Hindlimb muscle (tissue), 1 donor: ENCODE data around the gene HOMER3. TPM values are rescaled to one million over a fixed set of nuclear protein-coding genes. Genes with fewer than 3 reads are reported as not detected.

ENCODE experiments used
- DNase-seq: peaks from one replicate; pipeline ENCODE4 v3.0.0-alpha.2; 2013
- polyA plus RNA-seq: library from polyadenylated mRNA; unstranded; fragments of 120-200 nt; gene quantifications from one replicate; pipeline ENCODE4 v1.2.1, GENCODE V29; 2013; ENCODE audit not compliant: insufficient read length

The HOMER3 gene
- polyA plus RNA-seq: 80.1 TPM

DNA sequence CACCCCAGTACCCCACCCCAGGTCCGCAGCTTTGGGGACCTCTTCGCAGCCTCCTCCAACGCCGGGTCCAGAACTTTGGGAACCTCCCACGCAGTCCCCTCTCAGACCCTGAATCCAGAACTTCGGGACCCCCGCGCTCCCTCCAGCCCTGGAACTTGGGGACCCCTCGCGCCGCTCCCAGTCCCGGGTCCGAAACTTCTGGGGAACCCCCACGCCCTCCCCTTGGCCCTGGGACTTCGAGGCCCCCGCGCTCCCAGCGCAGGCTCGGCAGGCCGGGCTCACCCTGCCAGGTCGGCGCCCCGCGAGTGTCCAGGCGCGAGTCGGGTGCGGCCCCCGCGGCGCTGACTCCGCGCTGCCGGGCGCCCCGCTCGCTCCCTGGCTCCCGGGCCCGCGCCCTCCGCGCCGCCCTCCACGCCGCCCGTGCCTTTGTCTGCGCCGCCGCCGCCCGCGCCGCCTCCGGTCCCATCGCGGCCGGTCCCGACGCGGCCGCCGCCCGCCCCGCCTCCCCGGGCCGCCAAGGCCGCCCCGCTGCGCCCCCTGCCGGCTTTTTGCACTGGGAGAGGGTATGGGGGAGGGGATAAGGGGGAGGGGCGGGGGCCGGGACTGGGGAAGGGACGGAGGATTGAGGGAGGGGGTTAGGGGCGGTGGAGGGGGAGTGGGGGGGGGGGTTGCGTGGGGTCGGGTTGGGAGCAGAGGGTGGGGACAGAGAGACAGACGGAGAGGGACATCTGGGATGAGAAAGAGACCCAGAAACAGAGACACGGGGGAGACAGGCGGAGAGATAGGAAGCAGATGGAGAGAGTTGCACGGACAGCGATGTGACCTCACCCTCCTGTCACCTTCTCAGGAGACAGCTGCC, at the start of gene HOMER3:
Gene HOMER3, minus strand, starts transcription at position 449 of the 859 bp plus-strand sequence. CDS start 2,235 bp downstream, outside the sequence.
- DNase-seq: peak; percentile 83

DNA sequence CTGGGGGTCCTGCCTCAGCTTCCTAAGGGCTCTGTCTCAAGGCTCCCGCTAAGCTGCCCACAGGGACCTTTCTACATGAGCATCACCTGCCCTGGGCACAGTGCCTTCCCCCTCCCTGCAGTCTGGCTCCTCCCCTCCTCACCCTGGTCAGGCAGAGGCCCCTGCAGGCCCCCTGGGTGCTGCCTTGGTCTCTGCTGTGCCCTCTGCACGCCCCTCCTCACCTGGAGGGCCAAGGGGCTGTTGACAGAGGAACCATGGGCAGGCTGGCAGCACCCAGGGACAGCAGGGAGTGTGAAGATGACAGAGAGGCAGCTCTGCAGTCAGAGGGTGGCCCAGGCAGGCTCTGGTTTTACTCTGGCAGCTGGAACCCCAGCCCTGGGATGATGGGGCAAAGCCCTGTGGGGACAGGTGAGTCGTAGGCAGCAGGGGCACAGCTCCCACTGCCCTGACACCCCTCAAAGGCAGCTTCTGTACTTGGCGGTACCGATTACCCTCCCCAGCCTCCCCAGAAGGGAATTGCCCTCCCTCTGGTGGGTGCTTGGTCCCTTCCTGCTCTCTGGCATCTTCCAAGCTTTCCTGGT, 49.2 kb upstream of the HOMER3 start:
- DNase-seq: no peak

DNA sequence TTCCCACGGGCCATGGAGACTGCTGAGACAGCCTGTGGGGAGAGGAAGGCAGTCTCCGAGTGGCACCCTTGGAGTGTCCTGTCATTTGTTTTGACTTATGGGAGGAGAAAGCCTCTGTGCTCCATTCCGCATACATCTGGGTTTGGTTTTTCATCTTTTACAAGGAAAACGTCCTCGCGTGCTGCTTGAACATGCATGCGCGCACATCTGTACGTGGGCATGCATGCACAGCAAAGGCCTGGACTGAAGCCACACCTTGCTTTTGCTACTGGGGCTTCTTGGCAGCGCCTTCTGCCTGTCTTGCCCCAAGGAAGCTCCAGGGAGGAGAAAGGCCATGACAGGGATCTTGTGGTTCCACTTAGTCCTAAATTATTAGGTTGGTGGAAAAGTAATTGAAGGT, 48.3 kb upstream of the HOMER3 start:
- no peak for DNase-seq

DNA sequence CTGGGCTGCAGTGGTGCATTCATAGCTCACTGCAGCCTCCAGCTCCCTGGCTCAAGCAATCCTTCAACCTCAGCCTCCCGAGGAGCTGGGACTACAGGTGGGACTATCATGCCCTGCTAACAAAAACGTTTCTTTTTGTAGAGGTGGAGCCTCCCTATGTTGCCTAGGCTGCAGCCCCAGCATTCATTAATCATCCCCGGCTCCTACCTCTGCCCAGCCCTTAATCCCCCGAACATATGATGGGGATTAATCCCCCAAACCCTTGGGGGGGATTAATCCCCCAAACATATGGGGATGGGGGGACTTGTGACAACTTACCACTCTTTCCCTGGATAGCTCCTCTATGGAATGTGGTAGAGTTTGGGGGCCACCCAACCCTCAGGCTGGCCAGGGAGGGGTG, 46.4 kb upstream of the HOMER3 start:
- DNase-seq: no peak

DNA sequence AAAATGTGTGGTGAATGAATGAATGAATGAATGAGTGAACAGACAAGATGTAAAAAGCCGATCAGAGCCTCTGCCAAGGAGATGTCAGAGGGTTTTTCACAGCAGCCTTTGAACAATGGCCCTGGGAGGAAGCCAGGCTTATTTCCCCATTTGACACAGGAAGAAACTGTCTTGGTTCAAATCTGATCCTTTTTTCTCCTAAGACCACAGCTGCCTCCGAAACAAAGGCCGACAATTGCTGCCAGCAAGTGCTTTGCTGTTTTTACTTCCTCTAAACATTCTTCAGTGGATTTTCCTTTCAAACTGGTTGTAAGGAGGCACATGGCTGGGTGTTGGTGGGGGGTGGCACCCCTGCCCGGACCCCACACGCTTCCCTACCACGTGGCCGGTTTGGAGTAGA, 44.2 kb upstream of the HOMER3 start:
- DNase-seq: peak; percentile 23

DNA sequence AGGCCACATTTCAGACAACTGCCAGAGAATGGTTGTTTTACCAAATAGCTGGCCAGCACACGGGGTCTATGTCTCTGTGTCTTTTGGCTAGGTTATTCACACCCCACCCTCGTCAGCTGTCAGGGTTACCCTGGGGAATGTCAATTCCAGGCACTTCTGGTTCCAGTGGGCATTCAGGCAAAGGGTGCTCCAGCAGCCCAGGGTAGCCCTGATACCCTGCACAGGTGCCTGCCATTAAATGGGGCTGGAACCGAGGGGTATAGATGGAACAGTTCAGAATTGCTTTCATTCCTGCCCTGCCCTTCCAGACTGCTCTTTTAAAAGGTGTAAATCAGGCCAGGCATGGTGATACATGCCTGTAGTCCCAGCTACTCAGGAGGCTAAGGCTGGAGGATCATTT, 43.2 kb upstream of the HOMER3 start:
- DNase-seq: no peak

DNA sequence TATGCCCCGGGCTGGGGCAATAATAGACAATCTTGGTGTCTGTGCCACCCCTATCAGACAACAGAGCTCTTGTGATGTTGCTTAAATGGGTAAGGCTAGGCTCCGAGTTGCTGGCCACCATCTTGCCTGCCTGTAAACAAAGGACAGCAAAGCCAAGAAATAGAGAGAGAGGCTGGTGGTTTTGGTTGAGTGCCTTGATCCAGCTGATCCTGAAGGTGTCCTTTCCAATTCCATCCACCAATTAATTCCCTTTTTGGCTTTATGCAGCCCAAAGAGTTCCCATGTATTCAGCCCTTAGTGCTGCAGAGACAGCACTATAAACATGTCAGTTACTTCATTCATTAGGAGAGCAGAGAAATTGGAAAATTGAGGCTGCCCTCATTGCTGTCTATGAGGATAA, 41.7 kb upstream of the HOMER3 start:
- DNase-seq: no peak

DNA sequence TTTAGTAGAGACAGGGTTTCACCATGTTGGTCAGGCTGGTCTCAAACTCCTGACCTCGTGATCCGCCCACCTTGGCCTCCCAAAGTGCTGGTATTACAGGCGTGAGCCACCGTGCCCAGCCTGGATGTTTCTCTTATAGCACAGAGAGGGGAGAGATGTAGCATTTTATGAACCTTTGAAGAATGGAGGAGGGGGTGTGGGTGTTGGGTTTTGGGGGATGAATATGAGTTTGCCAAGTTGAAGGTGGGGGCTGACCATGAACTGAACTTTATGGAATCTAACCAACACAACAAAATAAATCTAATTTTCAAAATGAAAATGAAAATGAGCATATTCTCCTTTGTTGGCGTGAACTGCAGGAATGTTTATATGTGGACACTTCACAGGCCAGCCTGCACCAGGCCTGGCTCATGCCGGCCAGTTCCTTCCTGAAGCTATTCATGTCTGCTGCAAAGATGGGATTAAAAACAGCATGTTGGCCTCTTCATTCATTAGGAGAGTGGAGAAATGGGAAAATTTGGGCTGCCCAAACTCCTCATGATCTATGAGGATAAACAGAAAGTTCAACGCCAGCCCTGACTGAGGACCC, 39.5 kb upstream of the HOMER3 start:
- no peak for DNase-seq

DNA sequence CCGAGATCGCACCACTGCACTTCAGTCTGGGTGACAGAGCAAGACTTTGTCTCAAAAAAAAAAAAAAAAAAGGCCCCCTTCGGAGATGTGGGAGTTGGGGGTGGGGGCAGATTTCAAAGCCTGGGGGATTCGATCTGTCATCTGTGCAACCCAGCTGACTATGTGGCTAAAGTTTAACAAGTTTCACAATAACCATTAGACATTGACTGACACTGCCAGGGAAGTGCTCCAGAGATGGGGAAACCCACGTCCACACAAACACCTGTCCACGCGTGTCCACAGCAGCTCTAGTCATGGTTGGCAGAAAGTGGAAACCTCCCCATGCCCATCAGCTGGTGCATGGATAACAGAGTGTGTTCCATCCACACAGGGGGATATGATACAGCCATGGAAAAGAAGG, 37.6 kb upstream of the HOMER3 start:
- DNase-seq: no peak

DNA sequence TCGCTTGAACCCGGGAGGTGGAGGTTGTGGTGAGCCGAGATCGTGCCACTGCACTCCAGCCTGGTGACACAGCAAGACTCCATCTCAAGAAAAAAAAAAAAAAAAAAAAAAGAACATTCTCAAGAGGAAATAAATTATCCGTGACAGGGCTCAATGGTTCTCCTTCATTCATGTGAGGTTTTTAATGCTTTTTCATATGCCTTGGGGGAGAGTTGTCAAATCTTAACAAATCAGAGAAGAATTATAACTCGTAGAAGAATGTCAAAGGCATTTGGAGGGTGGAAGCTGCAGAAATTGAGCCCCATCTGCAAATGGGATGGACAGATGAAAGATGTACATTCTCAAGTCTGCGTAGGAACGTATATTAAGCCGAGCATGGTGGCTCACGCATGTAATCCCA, 34.9 kb upstream of the HOMER3 start:
- no peak for DNase-seq

DNA sequence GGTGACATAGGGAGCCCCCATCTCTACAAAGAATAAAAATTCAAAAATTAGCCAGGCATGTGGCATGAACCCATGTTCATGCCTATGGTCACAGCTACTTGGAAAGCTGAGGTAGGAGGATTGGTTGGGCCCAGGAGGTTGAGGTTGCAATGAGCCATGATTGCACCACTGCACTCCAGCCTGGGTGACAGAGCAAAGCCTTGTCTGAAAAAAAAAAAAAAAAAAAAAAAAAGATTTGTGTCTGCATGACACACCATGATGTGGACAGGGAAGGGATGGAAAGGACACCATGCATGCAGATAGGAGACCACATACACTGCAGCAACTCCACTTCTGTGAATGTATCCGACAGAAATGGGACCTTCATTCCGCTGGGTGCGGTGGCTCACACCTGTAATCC, 34.0 kb upstream of the HOMER3 start:
- no peak for DNase-seq

DNA sequence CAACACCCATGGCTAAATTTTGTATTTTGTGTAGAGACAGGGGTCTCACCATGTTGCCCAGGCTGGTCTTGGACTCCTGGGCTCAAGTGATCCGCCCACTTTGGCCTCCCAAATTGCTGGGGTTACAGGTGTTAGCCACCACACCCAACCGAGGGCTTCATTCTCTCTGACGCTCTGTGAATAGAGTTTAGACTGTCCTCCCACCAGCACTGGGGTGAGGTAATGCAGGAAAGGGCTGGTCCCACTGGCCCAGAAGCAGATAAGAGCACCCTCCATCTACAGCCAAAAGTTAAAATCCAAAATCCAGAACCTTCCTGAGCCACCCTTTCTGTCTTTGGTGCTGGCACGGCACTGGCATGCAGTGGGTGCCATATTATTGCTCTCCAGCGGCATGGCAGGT, 31.8 kb upstream of the HOMER3 start:
- no peak for DNase-seq

DNA sequence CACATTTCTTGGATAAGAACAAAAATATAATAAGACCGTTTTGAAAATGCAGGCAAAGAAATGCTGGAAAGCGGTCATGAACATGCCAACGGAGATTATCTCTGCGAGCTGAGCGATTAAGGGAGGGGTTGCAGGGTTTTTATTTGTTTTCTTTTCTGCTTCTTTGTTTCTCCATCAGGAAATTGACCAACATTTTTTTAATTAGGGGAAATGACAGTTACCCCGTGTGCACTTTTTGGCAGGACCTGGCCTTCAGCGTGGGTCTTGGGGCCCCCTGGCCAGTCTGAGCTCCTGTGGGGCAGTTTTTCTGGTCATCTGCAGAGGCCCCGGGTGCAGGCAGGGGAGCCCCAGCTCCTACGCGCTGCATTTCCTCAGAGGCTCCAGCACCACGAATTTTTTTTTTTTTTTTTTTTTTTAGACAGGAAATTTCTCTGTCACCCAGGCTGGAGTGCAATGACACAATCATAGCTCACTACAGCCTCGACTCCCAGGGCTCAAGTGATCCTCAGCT, 31.3 kb upstream of the HOMER3 start:
- no peak for DNase-seq

DNA sequence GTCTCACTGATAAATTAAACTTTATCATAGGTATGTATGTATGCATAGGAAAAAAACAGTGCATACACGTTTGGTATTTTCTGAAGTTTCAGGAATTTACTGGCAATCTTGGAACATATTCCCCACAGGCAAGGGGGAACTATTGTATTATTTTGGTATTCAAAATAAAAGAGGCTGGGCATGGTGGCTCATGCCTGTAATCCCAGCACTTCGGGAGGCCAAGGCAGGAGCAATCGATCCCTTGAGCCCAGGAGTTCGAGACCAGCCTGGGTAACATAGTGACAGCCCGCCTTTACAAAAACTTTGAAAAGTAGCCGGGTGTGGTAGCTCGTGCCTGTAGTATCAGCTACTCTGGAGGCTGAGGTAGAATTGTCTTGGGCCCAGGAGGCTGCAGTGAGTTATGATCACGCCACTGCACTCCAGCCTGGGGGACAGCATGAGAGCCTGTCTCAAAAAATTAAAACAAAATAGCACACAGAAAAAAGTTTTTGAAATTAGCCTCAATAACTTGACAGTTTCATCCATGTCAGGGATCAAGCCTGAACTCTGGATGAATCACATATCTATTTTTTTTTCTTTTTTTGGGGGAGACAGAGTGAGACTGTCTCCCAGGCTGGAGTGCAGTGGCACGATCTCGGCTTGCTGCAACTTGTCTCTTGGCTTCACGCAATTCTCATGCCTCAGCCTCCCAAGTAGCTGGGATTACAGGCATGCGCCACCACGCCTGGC, 29.1 kb upstream of the HOMER3 start:
- no peak for DNase-seq

DNA sequence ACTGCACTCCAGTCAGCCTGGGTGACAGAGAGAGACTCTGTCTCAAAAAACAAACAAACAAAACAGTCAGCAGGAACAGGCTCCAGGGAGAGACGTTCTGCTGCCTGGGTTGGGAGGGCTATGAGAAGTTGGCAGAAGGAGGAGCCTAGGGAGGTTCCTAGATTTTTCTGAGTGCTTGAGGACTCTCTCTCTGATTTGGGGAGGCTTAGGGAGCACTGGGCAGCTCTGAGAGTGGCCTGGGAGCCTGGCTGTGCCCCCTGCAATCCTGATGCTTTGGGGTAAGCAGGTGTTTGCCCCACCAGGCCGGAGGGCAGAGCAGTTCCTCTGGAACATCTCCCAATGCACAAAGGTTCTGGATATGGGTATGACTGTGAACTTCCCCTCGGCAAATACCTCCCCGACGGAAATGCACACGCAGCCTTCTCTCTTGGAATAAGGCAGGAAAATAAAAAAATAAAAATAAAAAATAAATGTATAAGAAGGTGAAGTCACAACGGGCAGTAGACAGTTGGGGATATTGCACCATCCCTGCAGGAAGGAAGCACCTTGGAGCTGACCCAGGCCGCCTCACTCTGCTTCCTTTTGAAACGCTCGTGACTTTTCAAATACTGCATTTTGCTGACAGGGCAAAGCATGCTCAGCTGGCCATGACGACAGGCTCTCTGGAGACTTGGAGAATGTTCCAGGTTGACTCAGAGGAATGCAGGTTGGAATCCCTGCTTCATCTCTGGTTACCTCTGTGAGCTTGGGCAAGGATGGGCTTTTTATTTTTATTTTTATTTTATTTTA, 26.5 kb upstream of the HOMER3 start:
- peak; percentile 58 for DNase-seq

DNA sequence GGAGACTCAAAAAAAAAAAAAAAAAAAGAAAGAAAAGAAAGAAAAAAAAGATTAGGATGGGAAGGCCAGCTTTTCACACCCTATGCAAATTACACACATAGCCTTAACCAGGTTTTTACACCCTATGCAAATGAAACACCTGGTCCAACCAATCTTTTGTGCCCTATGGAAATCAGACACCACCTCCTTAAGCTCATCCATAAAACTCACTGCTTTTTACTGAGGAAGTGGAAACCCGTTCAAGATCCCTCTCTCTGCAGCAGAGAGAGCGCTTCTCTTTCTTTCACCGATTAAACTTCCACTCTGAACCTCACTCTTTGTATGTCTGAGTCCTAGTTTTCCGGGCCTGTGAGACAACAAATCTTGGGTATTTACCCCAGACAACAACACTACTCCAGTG, 25.3 kb upstream of the HOMER3 start:
- no peak for DNase-seq

DNA sequence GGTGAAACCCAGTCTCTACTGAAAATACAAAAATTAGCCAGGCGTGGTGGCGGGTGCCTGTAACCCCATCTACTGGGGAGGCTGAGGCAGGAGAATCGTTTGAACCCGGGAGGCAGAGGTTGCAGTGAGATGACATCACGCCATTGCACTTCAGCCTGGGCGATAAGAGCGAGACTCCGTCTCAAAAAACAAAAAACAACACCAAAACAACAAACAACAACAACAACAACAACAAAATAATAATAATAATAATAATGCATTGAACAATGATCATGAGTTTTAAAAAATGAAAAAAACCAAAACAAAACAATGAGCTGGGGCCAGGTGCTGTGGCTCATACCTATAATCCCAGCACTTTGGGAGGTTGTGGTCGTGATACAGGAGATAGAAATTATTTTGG, 23.1 kb upstream of the HOMER3 start:
- DNase-seq: no peak

DNA sequence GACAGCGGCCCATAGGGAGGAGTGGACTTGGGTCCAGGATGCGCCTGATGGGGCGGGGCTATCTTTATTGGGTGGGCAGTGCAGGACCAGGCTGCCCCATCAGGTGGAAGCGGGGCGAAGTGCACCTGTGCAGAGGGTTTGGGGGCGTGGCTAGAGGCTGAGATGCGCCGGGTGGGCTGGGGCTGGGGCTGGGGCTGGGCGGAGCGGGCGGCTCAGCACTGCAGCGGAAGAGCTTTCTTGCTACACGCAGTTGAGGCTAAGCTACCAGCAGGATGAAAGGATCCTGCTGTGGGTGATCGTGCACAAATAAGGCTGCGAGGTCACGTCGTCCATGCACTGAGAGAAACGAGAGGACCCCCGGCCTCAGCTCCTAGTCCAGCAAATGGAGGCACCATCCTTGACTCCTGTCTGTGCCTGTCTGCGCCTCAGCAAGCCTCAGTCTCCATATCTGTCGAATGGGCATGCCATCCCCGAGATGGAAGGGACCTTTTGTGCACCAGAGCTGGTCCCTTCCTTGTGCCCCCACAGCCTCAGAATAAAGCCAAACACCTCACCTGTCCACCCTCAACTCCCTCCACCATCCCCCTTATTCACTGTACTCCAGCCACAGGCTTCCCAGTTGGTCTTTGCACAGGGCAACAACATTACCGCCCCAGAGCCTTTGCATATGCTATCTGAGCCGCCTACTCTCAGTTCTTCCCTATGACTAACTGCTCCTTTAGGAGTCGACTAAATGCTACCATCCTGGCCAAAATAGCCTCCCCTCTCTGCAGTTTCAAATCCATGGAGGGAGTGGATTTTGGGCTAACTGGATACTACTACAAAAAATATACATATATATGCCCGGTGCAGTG, 21.0 kb upstream of the HOMER3 start:
- no peak for DNase-seq

DNA sequence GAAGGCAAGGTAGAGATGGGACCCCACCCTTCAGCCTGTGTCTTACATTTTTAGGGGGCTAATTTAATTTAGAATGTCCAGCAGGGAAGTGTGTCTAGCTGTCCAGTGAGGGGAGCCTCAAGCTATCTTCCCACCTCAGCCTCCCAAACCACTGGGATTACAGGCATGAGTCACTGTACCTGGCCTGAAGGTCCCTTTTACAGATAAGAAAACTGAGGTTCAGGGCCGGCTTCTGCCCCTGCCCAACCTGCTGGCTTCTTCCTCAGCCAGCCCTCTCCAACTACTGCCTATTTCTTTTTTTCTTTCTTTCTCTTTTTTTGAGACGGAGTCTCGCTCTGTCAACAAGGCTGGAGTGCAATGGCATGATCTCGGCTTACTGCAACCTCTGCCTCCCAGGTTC, 19.4 kb upstream of the HOMER3 start:
- no peak for DNase-seq

DNA sequence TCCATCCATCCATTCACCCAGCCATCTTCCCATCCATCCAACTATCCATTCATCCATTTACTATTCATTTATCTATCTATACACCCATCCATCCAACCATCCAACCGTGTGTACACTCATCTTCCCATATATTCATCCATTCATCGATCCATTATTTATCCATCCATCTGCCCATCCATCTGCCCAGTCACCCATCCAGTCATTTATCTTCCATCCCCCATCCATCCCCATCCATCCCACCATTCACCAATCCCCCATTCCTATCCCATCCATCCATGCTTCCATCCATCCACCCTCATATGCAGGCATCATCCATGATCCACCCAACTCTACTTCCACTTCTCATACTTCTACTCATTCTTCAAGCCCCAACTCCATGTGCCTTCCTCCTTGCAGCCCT, 14.0 kb upstream of the HOMER3 start:
- DNase-seq: no peak

DNA sequence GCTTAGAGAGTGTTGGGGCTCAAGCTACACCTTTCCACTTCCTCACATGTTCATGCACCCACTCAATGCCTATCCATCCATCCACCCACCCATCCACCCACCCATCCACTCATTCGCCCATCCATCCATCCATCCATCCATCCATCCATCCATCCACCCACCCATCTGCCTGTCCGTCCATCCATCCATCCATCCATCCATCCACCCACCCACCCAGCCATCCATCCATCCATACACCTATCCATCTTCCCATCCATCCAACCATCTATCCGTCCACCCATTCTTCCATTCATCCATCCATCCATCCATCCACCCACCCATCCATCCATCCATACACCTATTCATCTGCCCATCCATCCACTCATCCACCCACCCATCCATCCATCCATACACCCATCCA, 13.1 kb upstream of the HOMER3 start:
- DNase-seq: no peak
